GM21786 (cell line): ENCODE measurements around the gene CCR4.
"Not testable (repeated sequence)": the region's sequence is repeated elsewhere in the genome, so short reads cannot be mapped to it uniquely, and the experiment has no call there.

Source experiments
- ATAC-seq: cut with Tn5 transposase; IDR thresholded peaks from one replicate; pipeline ENCODE4 v1.9.1; 2021; ENCODE audit not compliant: unreplicated experiment

Gene CCR4

DNA sequence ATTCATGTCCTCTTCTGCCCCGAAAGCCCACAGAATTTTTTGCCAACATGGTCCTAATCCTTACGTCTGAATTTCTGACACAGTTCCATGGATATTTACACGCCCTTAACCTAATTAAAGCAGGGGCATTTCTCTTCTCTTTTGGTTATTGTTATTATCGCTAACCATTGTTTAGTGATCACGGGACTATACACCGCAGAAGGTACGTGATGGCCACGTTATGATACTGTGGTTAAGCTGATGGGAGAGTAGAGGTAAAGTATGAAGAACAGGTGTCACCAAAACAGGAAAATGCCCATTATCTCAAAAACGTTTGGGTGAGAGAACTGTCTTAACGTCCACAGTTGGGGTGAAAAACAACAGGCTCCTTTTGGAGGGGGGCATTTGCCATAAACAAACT is 26.4 kb downstream of the CCR4 start:
- ATAC-seq: no peak

DNA sequence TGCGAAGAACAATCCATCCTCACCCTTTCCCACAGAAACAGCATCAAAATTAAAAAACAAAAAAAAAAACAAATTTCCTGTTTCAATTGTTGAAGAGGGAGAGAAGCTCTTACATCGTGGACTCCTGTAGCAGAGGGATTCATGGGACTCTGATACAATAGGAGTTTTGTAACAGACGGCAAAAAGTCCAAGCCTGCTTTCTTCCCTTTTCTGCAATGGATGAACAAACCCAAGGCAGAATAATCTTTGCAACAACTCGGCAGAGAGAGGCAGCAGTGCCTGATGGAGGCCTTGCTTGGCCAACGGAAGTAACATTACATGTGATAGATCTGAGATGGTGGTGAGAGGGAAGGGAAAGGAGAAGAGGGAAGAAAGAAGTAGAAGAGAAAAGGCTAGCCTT is 26.9 kb downstream of the CCR4 start:
- ATAC-seq: no peak

DNA sequence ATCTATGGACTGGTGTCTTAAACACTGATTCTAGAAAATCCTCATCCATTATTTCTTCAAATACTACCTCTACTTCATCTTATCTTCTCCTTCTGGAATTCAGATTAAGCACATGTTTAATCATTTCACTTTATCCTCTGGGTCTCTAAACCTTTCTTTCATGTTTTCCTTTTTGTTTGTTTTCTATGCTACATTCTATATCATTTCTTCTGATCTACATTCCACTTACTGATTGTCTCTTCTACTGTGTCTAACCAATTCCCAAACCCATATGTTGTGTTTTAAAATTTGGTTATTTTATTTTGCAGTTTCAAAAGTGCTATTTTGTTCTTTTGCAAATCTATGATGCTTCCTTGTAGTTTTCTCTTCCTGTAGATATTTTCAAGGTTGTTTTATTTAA is 31.7 kb downstream of the CCR4 start:
- ATAC-seq: no peak

DNA sequence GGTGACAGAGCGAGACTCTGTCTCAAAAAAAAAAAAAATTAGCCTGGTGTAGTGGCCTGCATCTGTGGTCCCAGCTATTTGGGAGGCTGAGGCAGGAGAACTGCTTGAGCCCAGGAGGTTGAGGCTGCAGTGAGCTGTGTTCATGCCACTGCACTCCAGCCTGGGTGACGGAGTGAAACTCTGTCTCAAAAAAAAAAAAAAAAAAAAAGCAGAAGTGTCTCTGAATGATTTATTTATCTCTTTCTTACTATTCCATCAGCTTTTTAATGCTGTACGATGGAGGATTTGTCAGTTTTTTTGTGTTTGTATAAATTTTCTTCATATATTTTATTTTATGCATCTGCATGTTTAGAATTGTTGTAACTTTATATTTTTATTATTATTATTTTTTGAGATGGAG is 33.5 kb downstream of the CCR4 start:
- ATAC-seq: not testable (repeated sequence)

DNA sequence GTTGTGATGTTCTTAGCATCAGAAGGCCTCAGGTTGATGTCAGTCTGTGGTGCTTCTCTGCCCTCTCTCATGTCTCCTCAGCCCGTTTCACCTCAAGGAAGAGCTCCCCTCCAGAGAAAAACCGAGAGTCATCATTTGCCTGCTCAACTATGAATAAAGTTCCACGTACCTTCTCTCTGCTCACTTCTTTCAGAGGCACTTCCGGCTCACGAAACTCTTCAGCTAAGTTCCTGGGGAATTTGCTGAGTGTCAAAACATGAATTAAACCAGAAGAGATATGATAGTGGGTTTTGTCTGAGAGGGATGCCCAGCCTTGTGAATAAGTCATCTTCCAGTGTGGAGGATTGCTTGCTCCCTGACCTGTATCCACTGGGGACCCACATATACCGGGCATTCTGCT is 37.7 kb downstream of the CCR4 start:
- ATAC-seq: no peak

DNA sequence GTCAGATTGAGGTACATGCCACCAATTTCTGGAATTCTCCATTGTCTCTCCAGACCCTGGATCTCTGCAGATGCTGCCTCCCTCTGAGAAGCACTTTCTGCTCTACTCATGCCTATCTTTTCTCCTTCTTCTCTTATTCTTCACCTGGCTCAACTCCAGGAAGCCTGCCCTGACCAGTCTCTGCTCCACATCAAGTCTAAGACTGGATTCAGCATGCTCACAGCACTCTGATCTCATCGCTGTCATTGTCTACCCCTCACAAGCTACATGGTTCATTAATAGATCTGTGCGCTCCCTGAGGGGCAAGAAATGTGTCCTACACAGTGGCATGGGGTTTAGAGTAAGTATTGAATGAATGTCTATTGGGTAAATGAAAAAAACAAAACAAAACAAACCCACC is 38.7 kb downstream of the CCR4 start:
- no peak for ATAC-seq

GRCh38 chr3:32991781-32992180 is 40.3 kb downstream of the CCR4 start:
- ATAC-seq: no peak

- peak; percentile 8 for ATAC-seq
Observed at GRCh38 chr3:32992310-32992686, 40.9 kb downstream of the CCR4 start.

DNA sequence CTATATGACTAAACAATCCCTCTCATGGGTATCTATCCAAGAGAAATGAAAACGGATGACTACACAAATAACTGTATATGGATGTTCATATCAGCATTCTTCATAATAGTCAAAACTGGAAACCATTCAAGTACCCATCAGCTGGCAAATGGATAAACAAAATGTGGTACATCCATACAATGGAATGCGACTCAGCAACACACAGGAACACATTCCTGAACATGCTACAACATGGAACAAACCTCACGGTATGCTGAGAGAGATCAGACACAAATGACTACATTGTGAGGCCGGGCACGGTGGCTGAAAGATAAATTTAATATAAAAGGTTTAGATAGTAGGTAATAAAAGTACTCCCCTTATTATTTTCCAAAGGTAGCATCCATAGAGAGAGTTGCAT is 42.6 kb downstream of the CCR4 start:
- ATAC-seq: no peak

DNA sequence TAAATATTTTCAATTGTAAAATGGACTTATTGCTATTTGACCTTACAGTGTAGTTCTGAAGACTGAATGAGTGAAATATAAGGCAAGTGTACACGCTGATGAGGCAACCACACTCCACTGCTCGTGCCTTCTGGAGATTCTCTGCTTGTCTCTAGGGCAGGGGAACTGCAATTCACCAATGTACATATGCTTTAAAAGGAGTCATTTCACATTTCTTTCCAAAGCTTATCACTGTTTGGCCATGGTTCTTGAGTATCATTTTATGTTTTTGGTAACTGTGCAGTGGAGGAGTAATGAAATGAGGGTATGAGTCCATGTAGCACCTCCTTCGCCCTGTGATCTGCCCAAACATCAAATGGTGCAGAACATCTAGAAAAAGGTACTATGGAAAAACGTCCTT is 43.7 kb downstream of the CCR4 start:
- no peak for ATAC-seq

GRCh38 chr3:32996048-32996754 is 44.8 kb downstream of the CCR4 start:
- ATAC-seq: no peak

GRCh38 chr3:32996755-32997091 is 45.3 kb downstream of the CCR4 start:
- ATAC-seq: no peak

DNA sequence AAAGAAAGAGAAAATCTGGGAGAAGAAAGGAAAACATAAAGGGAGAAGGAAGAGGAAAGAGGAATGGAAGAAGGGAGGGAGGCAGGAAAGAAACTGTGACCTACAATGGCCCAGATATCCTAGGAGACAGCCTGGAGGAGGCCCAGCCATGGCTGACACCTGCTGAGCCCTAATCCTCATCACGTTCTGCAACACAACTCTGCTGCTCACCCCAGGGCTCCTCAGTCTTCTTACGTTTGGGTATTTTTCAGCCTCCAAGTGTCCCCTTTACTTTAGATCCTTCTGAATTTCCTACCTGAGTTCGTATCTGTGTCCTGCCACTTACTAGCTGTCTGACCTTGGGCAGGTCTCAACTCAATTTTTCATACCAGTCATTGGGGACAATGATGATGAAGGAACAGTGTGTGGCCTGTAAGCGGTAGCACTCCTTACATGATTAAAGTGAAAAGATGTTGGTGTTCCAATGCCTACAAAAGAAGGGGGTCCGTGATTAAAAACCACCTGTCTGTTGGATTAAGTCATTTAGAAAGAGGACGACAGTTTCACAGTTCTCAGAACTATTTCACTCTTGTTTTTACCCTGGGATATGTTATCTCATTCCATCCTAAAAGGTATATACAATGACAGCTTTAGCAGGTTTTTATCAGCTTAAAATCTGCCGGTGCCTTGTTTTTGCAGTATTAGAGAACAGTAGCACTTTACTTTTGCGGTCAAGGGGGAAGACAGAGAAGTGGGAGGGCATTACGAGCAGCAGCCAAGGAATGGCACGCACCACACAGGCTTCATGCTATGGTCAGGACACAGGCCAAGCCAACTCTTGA is 47.4 kb downstream of the CCR4 start:
- no peak for ATAC-seq

GRCh38 chr3:33000691-33001385 is 49.4 kb downstream of the CCR4 start:
- no peak for ATAC-seq

DNA sequence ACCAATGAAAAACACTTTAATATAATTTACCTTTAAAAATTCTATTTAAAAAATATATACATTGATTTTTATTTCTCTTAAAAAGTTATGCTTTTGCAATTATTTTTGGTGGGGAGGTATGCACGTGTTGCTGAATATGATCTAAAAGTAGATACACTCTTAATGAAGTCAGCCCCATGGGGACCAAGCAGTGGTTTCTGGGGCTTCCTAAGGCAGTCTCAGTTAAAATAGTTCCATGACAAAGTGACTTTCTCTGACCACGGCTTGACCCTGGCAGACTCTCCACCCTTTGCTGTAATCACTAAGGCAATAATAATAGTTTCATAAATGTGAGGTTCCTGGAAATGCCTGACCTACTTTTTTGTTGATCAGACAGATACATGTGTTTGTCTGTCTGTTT is 50.4 kb downstream of the CCR4 start:
- ATAC-seq: peak; percentile 87

GRCh38 chr3:33003308-33003707 is 51.9 kb downstream of the CCR4 start:
- no peak for ATAC-seq

GRCh38 chr3:33004205-33004604 is 52.8 kb downstream of the CCR4 start:
- no peak for ATAC-seq

DNA sequence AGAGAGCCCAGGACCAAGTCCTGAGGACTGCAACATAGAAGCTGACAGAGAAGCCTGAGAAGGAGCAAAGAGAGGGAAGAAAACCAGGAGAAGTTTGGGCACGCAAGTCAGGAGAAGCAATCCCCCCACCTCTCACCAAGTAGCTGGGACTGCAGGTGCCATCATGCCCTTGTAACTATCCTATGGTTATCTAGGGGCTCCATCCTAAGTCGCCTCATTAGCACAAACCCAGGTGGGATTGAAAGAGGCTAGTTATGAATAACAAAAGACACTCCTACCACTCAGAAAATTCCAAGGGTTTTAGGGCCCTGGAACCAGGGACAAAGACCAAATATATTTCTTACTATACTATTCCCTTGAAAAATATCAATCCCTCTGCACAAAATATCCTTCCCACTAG is 53.5 kb downstream of the CCR4 start:
- no peak for ATAC-seq
